Erythroblast (primary cell): ENCODE data around the gene ZC3H8.

Experiments
- GATA1 ChIP-seq: IDR thresholded peaks from 2 replicates; pipeline ENCODE4 v1.6.1; 2011; ENCODE audit warnings: low read depth, mild to moderate bottlenecking, control low read depth, low read length, moderate library complexity
- POLR2A ChIP-seq: IDR thresholded peaks from 2 replicates; pipeline ENCODE4 v1.6.1; 2011; ENCODE audit warnings: mild to moderate bottlenecking, low read length

DNA sequence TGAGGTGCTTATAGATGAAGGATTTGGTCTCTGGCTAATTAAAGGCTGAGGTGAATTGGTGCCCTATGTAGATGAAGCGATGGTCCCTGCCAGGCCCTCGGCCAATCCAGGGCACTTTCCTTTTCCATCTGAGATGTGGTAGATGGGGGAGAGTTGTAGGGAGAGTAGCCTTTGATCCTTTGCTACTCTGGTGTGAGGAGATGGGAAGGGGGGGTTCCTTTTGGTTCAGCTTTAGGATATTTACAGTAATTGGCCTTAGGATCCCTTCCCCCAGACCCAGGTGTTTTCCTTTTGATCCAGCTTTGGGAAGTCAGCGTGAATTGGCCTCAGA lies 5.4 kb upstream of the ZC3H8 start:
- no peak for TF ChIP-seq POLR2A
- TF ChIP-seq GATA1, result no peak
